HEK293T (cell line): ENCODE measurements around the gene PHF3.

Source experiments
- CTCF ChIA-PET: fragments of 350-600 bp; formaldehyde crosslinking; extraction: SDS; loops from one replicate; lab custom pipeline; 2021; ENCODE audit warnings: antibody characterized with exemption, inconsistent platforms; lab: Yijun Ruan, JAX
- POLR2A ChIA-PET: fragments of 350-600 bp; formaldehyde crosslinking; extraction: SDS; loops from one replicate; lab custom pipeline; 2020; ENCODE audit warnings: antibody characterized with exemption, inconsistent platforms; lab: Yijun Ruan, JAX
- DNase-seq: peaks from one replicate; pipeline ENCODE4 v3.0.0; 2012; ENCODE audit warnings: mixed read lengths; ENCODE audit errors: extremely low spot score
- ARNT ChIP-seq: fragments of 450-650 bp; IDR thresholded peaks from 2 replicates; pipeline ENCODE4 v1.6.1; 2017; ENCODE audit warnings: mild to moderate bottlenecking
- BHLHE40 ChIP-seq: fragments of 450-650 bp; IDR thresholded peaks from 2 replicates; pipeline ENCODE4 v1.6.1; 2016; ENCODE audit warnings: mild to moderate bottlenecking, moderate library complexity, borderline replicate concordance
- CTBP1 ChIP-seq: fragments of 450-650 bp; IDR thresholded peaks from 2 replicates; pipeline ENCODE4 v1.6.1; 2016; ENCODE audit warnings: borderline replicate concordance
- ELF4 ChIP-seq: fragments of 450-650 bp; IDR thresholded peaks from 2 replicates; pipeline ENCODE4 v1.6.1; 2017; ENCODE audit warnings: antibody characterized with exemption
- FOXA1 ChIP-seq: fragments of 450-650 bp; IDR thresholded peaks from 2 replicates; pipeline ENCODE4 v1.6.1; 2016; ENCODE audit warnings: mild to moderate bottlenecking
- FOXK2 ChIP-seq: fragments of 450-650 bp; IDR thresholded peaks from 2 replicates; pipeline ENCODE4 v1.6.1; 2016; ENCODE audit warnings: mild to moderate bottlenecking
- FOXM1 ChIP-seq: fragments of 450-650 bp; IDR thresholded peaks from 2 replicates; pipeline ENCODE4 v1.6.1; 2017; ENCODE audit warnings: mild to moderate bottlenecking, borderline replicate concordance
- HDGF ChIP-seq: fragments of 450-650 bp; IDR thresholded peaks from 2 replicates; pipeline ENCODE4 v1.6.1; 2017; ENCODE audit warnings: antibody characterized with exemption, borderline replicate concordance
- L3MBTL2 ChIP-seq: fragments of 450-650 bp; conservative IDR thresholded peaks from 2 replicates; pipeline ENCODE4 v1.6.1; 2016; ENCODE audit warnings: mild to moderate bottlenecking
- LEF1 ChIP-seq: fragments of 450-650 bp; IDR thresholded peaks from 2 replicates; pipeline ENCODE4 v1.6.1; 2017; ENCODE audit warnings: mild to moderate bottlenecking, borderline replicate concordance
- NFRKB ChIP-seq: fragments of 450-650 bp; IDR thresholded peaks from 2 replicates; pipeline ENCODE4 v1.6.1; 2016; ENCODE audit warnings: mild to moderate bottlenecking, moderate library complexity
- SP1 ChIP-seq: fragments of 450-650 bp; IDR thresholded peaks from 2 replicates; pipeline ENCODE4 v1.6.1; 2017
- SUZ12 ChIP-seq: fragments of 450-650 bp; IDR thresholded peaks from 2 replicates; pipeline ENCODE4 v1.6.1; 2016; ENCODE audit warnings: mild to moderate bottlenecking
- TARDBP ChIP-seq: fragments of 450-650 bp; IDR thresholded peaks from 2 replicates; pipeline ENCODE4 v1.6.1; 2016
- ZNF384 ChIP-seq: fragments of 450-650 bp; IDR thresholded peaks from 2 replicates; pipeline ENCODE4 v1.6.1; 2016
- TF ChIP-seq, protein P1 (sequence below): fragments of 450-650 bp; IDR thresholded peaks from 2 replicates; pipeline ENCODE4 v1.6.1; 2016

The PHF3 gene

DNA sequence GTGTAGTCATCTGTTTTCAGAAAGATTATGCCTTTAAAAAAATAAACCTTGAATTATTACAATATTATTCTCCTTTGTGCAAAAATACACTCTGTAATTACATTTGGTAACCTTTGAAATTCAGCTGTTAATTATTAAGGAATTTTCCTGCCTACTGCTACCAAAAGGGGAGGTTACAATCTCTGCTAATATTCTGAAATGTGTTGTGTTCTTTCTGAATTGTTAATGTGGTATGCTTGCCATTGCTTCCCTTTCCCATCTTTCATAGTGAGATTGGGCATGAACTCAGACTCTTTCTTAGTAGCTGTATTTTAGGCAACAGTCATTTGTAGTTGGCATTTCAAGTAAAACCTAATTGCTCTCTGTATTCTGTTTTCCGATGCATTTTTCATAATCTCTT, 73.0 kb downstream of the PHF3 start:
- POLR2A ChIA-PET: no interaction called here

DNA sequence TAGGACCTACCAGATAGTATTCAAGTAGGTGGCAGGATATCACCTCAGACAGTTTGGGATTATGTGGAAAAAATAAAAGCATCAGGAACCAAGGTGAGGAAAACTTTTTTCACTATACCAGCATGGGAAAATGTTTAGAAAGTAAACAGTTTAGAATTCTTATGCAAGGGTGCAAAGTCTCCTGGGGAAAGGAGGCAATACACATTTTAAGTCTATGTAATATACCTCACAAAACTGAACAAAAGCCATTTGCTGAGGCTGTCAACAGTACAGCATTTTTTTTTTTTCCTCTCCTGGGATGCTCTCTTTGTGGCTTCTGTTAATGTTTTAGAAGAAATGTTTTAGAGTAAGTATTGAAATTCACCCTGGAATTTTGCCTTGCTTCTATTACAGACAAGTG, 73.5 kb downstream of the PHF3 start:
- ChIA-PET CTCF (no interaction called here), POLR2A (no interaction called here)
- no peak for DNase-seq

More for the DNA sequence above, 73.0 kb downstream of the PHF3 start:
- CTCF ChIA-PET: no interaction called here
- DNase-seq: no peak
- TF ChIP-seq FOXK2 (no peak), NFRKB (no peak), L3MBTL2 (no peak), ARNT (no peak), FOXM1 (no peak), FOXA1 (no peak), TARDBP (no peak), ZNF384 (no peak), CTBP1 (no peak), ELF4 (no peak), LEF1 (no peak)
- TF ChIP-seq, protein P1, sequence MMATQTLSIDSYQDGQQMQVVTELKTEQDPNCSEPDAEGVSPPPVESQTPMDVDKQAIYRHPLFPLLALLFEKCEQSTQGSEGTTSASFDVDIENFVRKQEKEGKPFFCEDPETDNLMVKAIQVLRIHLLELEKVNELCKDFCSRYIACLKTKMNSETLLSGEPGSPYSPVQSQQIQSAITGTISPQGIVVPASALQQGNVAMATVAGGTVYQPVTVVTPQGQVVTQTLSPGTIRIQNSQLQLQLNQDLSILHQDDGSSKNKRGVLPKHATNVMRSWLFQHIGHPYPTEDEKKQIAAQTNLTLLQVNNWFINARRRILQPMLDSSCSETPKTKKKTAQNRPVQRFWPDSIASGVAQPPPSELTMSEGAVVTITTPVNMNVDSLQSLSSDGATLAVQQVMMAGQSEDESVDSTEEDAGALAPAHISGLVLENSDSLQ: no peak

DNA sequence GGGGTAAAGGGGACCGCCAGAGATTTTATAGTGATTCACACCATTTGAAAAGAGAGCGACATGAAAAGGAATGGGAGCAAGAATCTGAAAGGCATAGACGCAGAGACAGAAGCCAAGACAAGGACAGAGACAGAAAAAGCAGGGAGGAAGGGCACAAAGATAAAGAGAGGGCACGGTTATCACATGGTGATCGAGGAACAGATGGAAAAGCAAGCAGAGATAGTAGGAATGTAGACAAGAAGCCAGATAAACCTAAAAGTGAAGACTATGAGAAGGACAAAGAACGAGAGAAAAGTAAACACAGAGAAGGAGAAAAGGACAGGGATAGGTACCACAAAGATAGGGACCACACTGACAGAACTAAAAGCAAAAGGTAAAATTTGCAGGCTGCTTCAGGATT, 77.7 kb downstream of the PHF3 start:
- TF ChIP-seq FOXA1: no peak
- no peak for TF ChIP-seq FOXM1
- TF ChIP-seq ARNT: no peak
- no peak for TF ChIP-seq CTBP1
- no peak for TF ChIP-seq NFRKB
- TF ChIP-seq BHLHE40: no peak
- no peak for TF ChIP-seq SUZ12
- TF ChIP-seq TARDBP: no peak
- no peak for TF ChIP-seq ELF4
- no peak for TF ChIP-seq ZNF384
- TF ChIP-seq FOXK2: no peak
- TF ChIP-seq LEF1: no peak
- TF ChIP-seq HDGF: no peak
- TF ChIP-seq, protein P1: no peak
- TF ChIP-seq L3MBTL2: no peak
- no peak for TF ChIP-seq SP1
- no peak for DNase-seq
- CTCF ChIA-PET: no interaction called here
- POLR2A ChIA-PET: no interaction called here

More for the DNA sequence above, 73.5 kb downstream of the PHF3 start:
- TF ChIP-seq SP1 (no peak), CTBP1 (no peak), TARDBP (no peak), L3MBTL2 (no peak), FOXK2 (no peak), HDGF (no peak), ZNF384 (no peak), ELF4 (no peak), NFRKB (no peak), ARNT (no peak), LEF1 (no peak), SUZ12 (no peak)
- TF ChIP-seq, protein P1: no peak

DNA sequence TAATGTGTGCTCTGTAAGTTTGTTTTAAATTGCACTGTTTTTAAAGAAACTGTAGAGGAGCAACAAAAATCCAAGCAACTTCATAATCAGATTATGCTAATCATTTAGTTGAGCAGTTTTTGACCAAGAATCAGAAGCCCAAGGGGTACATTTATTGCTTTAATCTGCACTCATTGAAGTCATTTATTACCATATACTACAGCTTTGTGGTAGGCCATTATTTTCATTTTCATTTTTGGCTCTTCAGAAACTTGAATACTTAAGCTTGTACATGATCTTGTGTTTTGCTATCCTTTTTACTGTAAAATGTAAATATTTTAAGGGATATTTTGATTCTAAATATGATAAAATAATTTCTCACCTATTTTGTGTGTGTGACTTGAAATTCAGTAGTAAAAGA, 78.5 kb downstream of the PHF3 start:
- DNase-seq: no peak
- TF ChIP-seq CTBP1 (no peak), SUZ12 (no peak), ARNT (no peak), LEF1 (no peak), SP1 (no peak), FOXA1 (no peak), FOXM1 (no peak)
- TF ChIP-seq, protein P1: no peak
- ChIA-PET CTCF (no interaction called here), POLR2A (no interaction called here)

DNA sequence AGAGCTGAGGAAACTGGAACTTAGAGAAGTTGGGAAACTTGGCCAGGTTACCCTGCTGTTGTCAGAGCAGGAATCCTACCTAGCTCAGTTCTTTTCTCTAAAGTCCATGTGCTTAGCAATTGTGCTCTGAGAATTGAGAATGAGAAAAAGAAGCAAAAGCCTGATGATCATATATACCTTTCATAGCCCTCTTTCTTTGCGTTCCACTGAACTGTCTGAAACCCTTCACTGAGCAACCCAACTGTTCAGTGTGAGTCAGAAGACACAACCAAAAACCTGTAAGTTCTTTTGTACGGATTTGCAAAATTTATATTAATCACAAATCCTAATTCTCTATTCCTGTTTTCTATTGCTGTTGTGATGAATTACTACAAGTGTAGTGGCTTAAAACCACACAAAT, 80.6 kb downstream of the PHF3 start:
- POLR2A ChIA-PET: no interaction called here
- no peak for DNase-seq
- CTCF ChIA-PET: interaction anchor here (1.1 kb wide), 1 partner anchor 118 kb away, joined by 3 read pairs; no protein-coding TSS in a partner anchor
- TF ChIP-seq BHLHE40 (no peak), CTBP1 (no peak)

DNA sequence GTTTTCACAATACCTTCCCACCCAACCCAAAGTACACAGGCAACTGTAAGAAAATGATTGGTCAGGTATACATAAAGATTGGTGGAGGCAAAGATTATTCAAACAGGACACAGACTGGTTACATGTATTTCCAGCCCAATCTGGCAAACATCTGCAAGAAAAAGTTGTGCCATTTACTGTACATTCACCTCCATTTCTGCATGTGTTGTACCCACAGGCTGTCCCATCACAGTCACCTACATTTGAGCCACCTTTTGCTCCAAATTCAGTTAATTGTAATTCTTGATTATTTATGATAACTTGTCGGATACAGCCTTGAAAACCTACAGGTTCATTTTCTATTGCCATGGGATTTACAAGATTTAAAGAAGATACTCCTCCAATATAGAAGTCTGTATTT, 85.6 kb downstream of the PHF3 start:
- ChIA-PET POLR2A (no interaction called here), CTCF (no interaction called here)
- TF ChIP-seq LEF1: no peak
- TF ChIP-seq FOXM1: no peak
- TF ChIP-seq SUZ12: no peak
- no peak for DNase-seq
